HepG2 (cell line): Measurements from ENCODE around the gene TNFAIP8L3. TPM values are rescaled to one million over a fixed set of nuclear protein-coding genes. Genes with fewer than 3 reads are reported as not detected.

Source experiments
- ATAC-seq: fragments of 200-7000 bp; cut with Tn5 transposase; 3 replicates; pipeline ENCODE4 v1.9.1; 2020; ENCODE audit warnings: mild to moderate bottlenecking, moderate library complexity
- BruUV-seq: library from RNA; stranded (reverse); fragments of 400-500 nt; replicated peaks from 2 replicates; lab custom pipeline; 2021; lab: Mats Ljungman, UMichigan
- CTCF ChIA-PET: fragments of 300-600 bp; formaldehyde crosslinking; extraction: SDS; loops from one replicate; lab custom pipeline; 2021; ENCODE audit warnings: low total read pairs, inconsistent platforms, low intra/inter-chr PET ratio; lab: Yijun Ruan, JAX
- POLR2A ChIA-PET: fragments of 350-600 bp; sonication (Branson Sonifier 250); formaldehyde crosslinking; loops from one replicate; lab custom pipeline; 2020; ENCODE audit warnings: antibody characterized with exemption, inconsistent platforms; lab: Yijun Ruan, JAX
- DNase-seq: peaks from one replicate; pipeline ENCODE4 v3.0.0-alpha.2; 2015; ENCODE audit warnings: low spot score
- FAIRE-seq: peaks from 3 replicates; lab custom pipeline; 2011; peaks lifted over from hg19 to GRCh38; lab: Jason Lieb, UNC
- H2AFZ ChIP-seq: one replicate; pipeline ENCODE4 v1.6.1; 2011; ENCODE audit warnings: low read length, inconsistent platforms
- H3K27ac ChIP-seq: fragments of 300-600 bp; 3 replicates; pipeline ENCODE4 v1.8.0; 2011; ENCODE audit warnings: mixed run types, mild to moderate bottlenecking, mixed read lengths, low read length, inconsistent platforms; ENCODE audit not compliant: insufficient read depth; ENCODE audit errors: extremely low read length
- H3K27me3 ChIP-seq, 2 experiments: fragments of 200-600 bp in 1 of 2; 2 replicates in 1 of 2; 3 replicates in 1 of 2; pipeline versions ENCODE4 v1.6.0 to v1.8.0; 2011; ENCODE audit warnings: low read length in 2 of 2, mild to moderate bottlenecking in 2 of 2, moderate library complexity in 2 of 2, inconsistent platforms in 1 of 2; ENCODE audit not compliant: insufficient read depth in 2 of 2, control insufficient read depth in 1 of 2
- H3K36me3 ChIP-seq, 2 experiments: fragments of 200-600 bp in 1 of 2; replicated peaks in 1 of 2; 2 replicates in 1 of 2; 3 replicates in 1 of 2; pipeline versions ENCODE4 v1.5.1 to v1.8.0; 2011; ENCODE audit warnings: low read length in 2 of 2, inconsistent platforms in 1 of 2; ENCODE audit not compliant: insufficient read depth in 2 of 2, control insufficient read depth in 1 of 2
- H3K4me1 ChIP-seq: 2 replicates; pipeline ENCODE4 v1.5.1; 2012; ENCODE audit warnings: low read length, inconsistent platforms; ENCODE audit not compliant: insufficient read depth
- H3K4me2 ChIP-seq: 2 replicates; pipeline ENCODE4 v1.6.0; 2011; ENCODE audit warnings: low read depth, low read length, inconsistent platforms
- H3K4me3 ChIP-seq, 3 experiments: fragments of 200-600 bp in 1 of 3; sonication (generic), shearing (Covaris generic) in 1 of 3; replicated peaks in 1 of 3; 2 replicates each; pipeline ENCODE4 v1.5.1; 2011 to 2016; ENCODE audit warnings: low read length in 3 of 3, inconsistent platforms in 2 of 3, low read depth in 2 of 3, mild to moderate bottlenecking in 2 of 3, control low read depth in 1 of 3, mixed read lengths in 1 of 3; ENCODE audit not compliant: insufficient read depth in 1 of 3
- H3K79me2 ChIP-seq: one replicate; pipeline ENCODE4 v1.6.1; 2011; ENCODE audit warnings: low read length, inconsistent platforms; ENCODE audit not compliant: insufficient read depth
- H3K9ac ChIP-seq: 2 replicates; pipeline ENCODE4 v1.6.0; 2011; ENCODE audit warnings: mild to moderate bottlenecking, low read depth, low read length, inconsistent platforms; ENCODE audit not compliant: insufficient read depth
- H3K9me3 ChIP-seq: 2 replicates; pipeline ENCODE4 v1.5.1; 2012; ENCODE audit warnings: mild to moderate bottlenecking, low read length
- H4K20me1 ChIP-seq: 2 replicates; pipeline ENCODE4 v1.6.0; 2011; ENCODE audit warnings: inconsistent platforms, mild to moderate bottlenecking, low read length, moderate library complexity; ENCODE audit not compliant: insufficient read depth
- FOSL2 ChIP-seq: sonication (generic); formaldehyde crosslinking; IDR thresholded peaks from 2 replicates; pipeline ENCODE4 v1.4.0; 2020; ENCODE audit warnings: missing genetic modification reagents
- SALL2 ChIP-seq: sonication (generic); formaldehyde crosslinking; IDR thresholded peaks from 2 replicates; pipeline ENCODE4 v1.8.1; 2023; ENCODE audit warnings: mild to moderate bottlenecking, missing genetic modification reagents, inconsistent platforms
- WGBS: methylation state at CpG from one replicate; pipeline ENCODE4 v1.1.6; 2017; ENCODE audit warnings: low lambda C conversion rate; 5-methylcytosine and 5-hydroxymethylcytosine counted together
- in situ Hi-C: cut with HindIII; loops from 2 replicates; pipeline ENCODE4 v1.10.0; 2017; ENCODE audit warnings: low pct_unique_long_range_greater_than_20kb; ENCODE audit not compliant: extremely low pct_ligation_motif_present
- intact Hi-C: fragments of 100-400 bp; cut with micrococcal nuclease; formaldehyde crosslinking; loops from one replicate; pipeline ENCODE4 v1.10.0; 2022; ENCODE audit not compliant: unreplicated experiment
- polyA plus RNA-seq, 8 experiments: library from polyadenylated mRNA; depleted of rRNA in 3 of 8; stranded (reverse) in 7 of 8; unstranded in 1 of 8; fragments of >200 nt; fragmentation: Illumina TruSeq in 4 of 8; extraction: Trizol in 4 of 8; gene quantifications; 2 replicates each; pipeline versions ENCODE4 v1.2.1 to v1.2.3, GENCODE V29; 2011 to 2016; ENCODE audit warnings: low read depth in 4 of 8, missing spikeins in 1 of 8, mixed read lengths in 1 of 8; ENCODE audit not compliant: insufficient read depth in 1 of 8
- total RNA-seq, 5 experiments: library from RNA; depleted of rRNA; stranded (reverse); fragments of >200 nt; fragmentation: Illumina TruSeq; extraction: Trizol; gene quantifications; 2 replicates each; pipeline ENCODE4 v1.2.3, GENCODE V29; 2016; ENCODE audit warnings: low read depth in 1 of 5
- TF ChIP-seq, protein P1 (sequence below): sonication (generic); formaldehyde crosslinking; IDR thresholded peaks from 2 replicates; pipeline ENCODE4 v1.5.1; 2020; ENCODE audit warnings: mild to moderate bottlenecking, missing genetic modification reagents, moderate library complexity
- TF ChIP-seq, protein P2 (sequence below): sonication (generic); formaldehyde crosslinking; IDR thresholded peaks from 2 replicates; pipeline ENCODE4 v1.4.0; 2020; ENCODE audit warnings: low read depth, mild to moderate bottlenecking, missing genetic modification reagents

Gene TNFAIP8L3
- total and polyA plus RNA-seq, 2 of the 13 experiments (the other 11 are each of a cell fraction or from before 2014, with no cell fraction given): 0.15 to 4.0 TPM

DNA sequence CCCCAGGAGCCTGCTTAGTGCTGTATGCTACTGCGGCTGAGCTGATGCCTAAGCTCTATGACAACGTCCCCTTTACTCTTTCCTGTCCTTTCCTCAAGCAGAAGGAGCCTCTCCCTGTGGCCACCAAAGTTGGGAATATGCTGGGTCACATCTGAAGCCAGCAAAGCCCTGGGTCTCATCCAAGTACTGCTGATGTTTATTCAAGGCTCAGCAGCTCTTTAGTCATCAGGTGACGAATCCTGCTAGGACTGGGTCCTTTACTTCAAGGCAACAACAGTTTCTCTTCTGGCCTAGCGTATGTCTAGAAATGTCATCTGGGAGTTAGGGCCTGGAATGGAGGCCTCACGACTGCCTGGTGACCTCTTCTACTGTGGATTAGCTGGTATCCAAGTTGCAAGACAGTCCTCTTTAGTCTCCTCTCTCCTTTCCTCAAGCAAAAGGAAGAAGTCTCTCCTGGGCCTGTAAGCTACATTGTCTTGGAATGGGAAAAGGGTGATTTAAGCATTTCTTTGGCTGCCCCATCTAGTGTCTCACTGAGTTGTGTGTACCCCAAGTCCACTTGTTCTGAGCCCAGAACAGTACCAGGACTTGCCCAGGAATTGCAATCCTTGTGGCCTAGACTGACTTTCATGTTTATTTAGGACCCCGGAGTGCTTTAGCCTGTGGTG lies 63.9 kb downstream of the TNFAIP8L3 start:
- WGBS: 37% methylated on average over 5 of the region's 6 CpGs
- Histone ChIP-seq H3K4me3 (no peak overlapping the region), H3K9ac (no peak overlapping the region), H3K4me2 (no peak overlapping the region), H3K79me2 (no peaks in the 10 kb centered on the region)
- FAIRE-seq (no peak), DNase-seq (peak; percentile 13)
- TF ChIP-seq, protein P1, sequence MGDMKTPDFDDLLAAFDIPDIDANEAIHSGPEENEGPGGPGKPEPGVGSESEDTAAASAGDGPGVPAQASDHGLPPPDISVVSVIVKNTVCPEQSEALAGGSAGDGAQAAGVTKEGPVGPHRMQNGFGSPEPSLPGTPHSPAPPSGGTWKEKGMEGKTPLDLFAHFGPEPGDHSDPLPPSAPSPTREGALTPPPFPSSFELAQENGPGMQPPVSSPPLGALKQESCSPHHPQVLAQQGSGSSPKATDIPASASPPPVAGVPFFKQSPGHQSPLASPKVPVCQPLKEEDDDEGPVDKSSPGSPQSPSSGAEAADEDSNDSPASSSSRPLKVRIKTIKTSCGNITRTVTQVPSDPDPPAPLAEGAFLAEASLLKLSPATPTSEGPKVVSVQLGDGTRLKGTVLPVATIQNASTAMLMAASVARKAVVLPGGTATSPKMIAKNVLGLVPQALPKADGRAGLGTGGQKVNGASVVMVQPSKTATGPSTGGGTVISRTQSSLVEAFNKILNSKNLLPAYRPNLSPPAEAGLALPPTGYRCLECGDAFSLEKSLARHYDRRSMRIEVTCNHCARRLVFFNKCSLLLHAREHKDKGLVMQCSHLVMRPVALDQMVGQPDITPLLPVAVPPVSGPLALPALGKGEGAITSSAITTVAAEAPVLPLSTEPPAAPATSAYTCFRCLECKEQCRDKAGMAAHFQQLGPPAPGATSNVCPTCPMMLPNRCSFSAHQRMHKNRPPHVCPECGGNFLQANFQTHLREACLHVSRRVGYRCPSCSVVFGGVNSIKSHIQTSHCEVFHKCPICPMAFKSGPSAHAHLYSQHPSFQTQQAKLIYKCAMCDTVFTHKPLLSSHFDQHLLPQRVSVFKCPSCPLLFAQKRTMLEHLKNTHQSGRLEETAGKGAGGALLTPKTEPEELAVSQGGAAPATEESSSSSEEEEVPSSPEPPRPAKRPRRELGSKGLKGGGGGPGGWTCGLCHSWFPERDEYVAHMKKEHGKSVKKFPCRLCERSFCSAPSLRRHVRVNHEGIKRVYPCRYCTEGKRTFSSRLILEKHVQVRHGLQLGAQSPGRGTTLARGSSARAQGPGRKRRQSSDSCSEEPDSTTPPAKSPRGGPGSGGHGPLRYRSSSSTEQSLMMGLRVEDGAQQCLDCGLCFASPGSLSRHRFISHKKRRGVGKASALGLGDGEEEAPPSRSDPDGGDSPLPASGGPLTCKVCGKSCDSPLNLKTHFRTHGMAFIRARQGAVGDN (CRISPR knock-in tag): no peak
- TF ChIP-seq, protein P2, sequence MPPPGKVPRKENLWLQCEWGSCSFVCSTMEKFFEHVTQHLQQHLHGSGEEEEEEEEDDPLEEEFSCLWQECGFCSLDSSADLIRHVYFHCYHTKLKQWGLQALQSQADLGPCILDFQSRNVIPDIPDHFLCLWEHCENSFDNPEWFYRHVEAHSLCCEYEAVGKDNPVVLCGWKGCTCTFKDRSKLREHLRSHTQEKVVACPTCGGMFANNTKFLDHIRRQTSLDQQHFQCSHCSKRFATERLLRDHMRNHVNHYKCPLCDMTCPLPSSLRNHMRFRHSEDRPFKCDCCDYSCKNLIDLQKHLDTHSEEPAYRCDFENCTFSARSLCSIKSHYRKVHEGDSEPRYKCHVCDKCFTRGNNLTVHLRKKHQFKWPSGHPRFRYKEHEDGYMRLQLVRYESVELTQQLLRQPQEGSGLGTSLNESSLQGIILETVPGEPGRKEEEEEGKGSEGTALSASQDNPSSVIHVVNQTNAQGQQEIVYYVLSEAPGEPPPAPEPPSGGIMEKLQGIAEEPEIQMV: no peak
- TF ChIP-seq SALL2 (CRISPR knock-in tag) (no peak), FOSL2 (0 out of 2 replicates have a peak, but pooled peaks have one; percentile 11)
- TF ChIP-seq, all 625 proteins: peak for 1
- H4K20me1 ChIP-seq: no peaks in the 10 kb centered on the region
- POLR2A ChIA-PET: no interaction called here
- ATAC-seq: peak; percentile 43
- intact Hi-C loops: no loop called here
- no peaks in the 10 kb centered on the region for H3K9me3 ChIP-seq
- H3K27ac ChIP-seq: no peak overlapping the region
- BruUV-seq: no TSS peak
- in situ Hi-C loops: no loop called here
- no peaks in the 10 kb centered on the region for H3K4me1 ChIP-seq
- CTCF ChIA-PET: no interaction called here
- H3K36me3 ChIP-seq: no peaks in the 10 kb centered on the region
- H2AFZ ChIP-seq: no peak overlapping the region
- no peaks in the 10 kb centered on the region for H3K27me3 ChIP-seq
